Mesenteric fat pad (tissue), 1 donor: ENCODE measurements around the gene RFXANK. TPM values are rescaled to one million over a fixed set of nuclear protein-coding genes. Genes with fewer than 3 reads are reported as not detected.
"Not testable (repeated sequence)": the region's sequence is repeated elsewhere in the genome, so short reads cannot be mapped to it uniquely, and the experiment has no call there.

ENCODE experiments used
- DNase-seq: peaks from one replicate; pipeline ENCODE4 v3.0.0-alpha.2; 2020; ENCODE audit warnings: low spot score
- total RNA-seq: library from RNA; stranded (reverse); fragmentation: NEBNext Ultra II Directional; extraction: Animal tissue kit (Norgen Biotek cat#: 25700); gene quantifications from one replicate; pipeline ENCODE4 v1.2.1, GENCODE V29; 2021
- donor health status: DM: yes; HTN: yes; CAD: no.

Gene RFXANK
- total RNA-seq, 1 donor from 2014 or later = 51.1 TPM

DNA sequence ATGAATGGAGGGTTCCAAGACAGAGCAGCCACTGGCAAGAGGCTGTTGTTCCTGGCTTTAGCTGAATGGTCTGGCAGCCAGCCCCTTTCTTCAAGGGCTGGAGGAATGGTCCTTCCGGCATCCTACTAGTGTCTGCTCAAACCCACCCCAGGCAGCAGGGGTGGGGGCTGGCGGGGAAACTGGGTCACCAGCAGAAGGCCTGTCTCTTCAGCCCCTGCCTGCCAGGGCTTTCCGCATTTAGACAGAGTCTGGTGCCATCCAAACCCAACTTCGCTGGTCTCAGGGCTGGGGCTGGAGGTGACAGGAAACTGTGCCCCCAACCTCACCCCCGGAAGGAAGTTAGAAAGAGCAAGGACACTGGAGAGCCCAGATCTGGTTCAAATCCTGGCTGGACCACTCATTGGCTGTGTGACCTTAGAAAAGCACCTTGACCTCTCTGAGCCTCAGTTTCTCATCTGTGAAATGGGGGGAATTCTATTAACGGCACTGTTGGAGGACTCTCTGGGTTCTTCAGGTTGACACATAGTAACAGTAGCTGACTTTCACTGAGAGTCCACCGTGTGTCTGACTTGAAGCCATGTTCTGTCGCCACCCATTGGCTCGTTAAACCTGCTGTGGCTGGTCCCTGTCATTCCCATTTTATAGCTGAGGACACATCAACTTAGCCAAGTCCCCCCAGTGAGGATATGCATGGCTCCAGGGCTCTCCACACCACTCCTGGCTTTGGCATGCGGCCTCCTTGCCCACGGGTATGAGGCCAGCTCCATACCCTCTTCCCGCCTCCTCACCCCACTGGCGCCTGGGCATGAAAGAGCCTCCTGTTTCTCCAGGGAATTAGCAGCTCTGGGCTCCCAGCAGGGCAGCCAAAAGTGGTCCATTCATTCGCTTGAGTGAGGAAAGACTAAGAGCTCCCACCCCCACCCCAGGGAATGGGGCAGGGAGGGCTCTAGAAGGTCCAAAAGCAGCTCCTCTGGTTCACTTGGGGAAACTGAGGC, 13.7 kb downstream of the RFXANK start:
- no peak for DNase-seq

DNA sequence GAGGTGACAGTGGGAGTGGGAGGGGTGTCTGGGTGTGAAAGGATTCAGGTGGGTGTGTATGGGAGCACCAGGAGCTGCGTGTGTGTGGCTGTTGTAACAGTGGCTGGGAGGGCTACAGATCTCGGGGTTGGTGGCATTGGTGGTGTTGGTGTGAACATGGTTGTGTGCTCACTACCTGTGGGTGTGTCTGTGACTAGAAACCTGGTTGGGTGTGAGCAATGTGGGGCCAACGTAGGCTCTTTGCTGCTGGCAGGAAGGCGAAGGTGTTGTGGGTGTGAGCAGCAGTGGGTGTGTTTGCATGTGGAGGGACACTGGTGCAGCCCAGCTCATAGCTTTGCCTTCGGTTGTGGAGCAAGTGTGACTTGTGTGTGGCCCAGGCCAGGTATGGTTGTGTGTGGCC, 14.9 kb downstream of the RFXANK start:
- no peak for DNase-seq

DNA sequence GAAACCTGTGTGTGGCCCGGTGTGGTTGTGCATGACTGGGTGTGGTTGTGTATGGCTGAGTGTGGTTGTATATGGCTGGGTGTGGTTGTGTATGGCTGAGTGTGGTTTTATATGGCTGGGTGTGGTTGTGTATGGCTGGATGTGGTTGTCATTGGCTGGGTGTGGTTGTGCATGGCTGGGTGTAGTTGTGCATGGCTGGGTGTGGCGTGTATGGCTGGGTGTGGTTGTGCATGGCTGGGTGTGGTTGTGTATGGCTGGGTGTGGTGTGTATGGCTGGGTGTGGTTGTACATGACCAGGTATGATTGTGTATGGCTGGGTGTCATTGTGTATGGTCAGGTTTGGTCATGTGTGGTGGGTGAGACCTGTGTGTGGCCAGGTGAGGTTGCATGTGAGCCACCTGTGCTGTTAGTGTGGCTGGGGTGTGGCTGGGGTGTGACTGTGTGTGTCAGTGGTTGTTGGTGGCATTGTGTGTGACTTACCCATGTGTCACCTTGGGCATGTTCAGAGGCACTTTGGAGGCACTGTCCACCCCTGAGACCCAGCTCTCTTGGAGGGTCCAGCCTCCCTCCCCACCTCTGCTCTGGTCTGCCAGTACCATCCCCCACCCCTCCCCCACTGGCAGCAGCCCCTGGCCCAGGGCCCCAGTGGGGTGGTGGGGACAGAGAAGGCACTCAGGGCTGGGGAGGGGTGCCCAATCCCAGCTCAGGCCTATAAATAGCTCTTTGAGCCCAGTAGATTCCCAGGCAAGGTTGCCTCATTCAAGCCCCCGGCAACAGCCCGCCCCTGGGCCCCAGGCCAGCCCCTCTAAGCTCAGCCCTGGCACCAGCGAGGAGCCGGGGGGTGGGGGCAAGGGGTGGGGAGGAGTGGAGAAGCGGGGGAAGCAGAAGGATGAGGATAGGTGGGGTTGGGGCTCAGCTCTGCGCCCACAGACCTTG, 15.8 kb downstream of the RFXANK start:
- no peak for DNase-seq

DNA sequence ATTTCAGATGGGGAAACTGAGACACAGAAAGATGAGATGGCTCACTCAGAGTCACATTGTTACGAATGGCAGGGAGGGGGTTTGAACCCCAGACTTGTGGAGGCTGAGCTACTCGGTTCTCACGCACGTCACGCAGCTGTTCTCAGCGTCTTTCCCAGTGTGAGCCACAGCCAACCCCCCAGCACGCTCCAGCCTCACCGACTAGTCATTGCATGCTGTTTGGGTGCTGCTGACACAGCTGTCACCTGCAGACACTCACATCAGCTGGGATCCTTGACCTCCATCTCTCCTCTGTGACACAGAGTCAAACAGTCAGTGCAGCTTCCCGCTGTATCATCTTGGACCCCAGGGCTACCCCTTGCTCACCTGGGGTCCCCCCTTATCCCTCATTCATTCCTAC, 17.3 kb downstream of the RFXANK start:
- DNase-seq = no peak

DNA sequence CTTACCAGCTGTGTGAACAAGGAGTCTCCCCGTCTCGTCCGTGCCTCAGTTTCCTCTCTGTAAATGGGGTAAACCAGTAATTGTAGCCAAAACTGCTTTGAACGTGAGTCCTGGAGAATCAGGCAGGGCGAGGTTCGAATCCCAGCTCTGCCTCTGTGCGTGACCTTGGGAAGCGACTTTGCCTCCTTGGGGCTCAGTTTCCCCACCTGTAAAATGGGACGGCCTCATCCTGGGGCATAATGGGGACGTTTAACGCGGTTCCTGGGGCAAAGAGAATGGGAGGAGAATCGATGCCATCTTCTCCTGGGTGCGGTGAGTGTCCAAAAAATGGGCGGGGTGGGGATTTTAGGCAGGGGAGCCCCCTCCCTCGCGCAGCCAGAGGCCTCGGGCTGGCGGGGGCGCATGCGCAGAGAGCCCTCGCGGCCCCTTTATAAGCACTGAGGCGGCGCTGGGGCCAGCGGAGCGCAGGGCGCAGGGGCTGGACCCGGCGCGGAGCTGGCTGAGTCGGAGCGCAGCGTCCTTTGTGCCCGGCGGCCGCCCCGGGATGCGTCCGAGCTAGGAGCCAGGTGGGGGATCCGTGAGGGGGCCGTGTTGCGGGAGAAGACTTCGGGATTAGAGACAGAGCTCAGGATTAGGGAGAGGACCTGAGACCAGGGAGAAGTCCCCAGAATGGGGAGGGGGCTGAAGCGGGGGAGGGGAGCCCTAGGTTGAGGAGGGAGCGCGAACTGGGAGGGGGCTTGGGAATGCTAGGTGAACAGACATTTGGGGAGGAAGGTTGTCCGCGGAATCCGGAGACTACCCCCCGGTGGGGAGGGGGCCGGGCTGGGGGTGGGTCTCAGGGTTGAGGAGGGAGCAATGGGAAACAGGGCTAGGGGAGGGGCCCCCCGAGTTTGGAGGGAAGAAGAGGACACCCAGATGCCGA, 19.7 kb downstream of the RFXANK start, which contains the start of gene NCAN:
Gene NCAN (plus strand): TSS at position 460 of the 922 bp plus-strand sequence. CDS start 4,996 bp downstream, outside the sequence.
- no peak for DNase-seq

DNA sequence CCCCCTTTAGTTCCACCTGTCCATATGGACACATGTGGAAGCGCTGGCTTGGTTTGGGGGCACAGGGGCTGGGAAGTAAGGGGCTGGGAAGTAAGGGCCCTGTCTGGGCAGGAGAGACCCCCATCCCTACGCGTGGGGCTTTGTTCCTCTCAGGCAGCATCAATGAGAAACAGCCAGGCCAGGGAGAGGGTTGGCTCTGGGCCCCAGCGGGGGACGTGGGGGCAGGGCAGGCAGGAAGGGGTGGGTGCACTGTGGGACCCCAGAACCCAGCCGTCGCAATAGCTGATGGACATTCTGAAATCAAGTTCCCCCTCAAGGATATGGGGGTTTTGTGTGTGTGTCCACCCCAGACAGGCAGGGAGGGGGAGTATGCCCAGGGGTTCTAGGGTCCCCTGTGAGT, 20.9 kb downstream of the RFXANK start:
- no peak for DNase-seq

DNA sequence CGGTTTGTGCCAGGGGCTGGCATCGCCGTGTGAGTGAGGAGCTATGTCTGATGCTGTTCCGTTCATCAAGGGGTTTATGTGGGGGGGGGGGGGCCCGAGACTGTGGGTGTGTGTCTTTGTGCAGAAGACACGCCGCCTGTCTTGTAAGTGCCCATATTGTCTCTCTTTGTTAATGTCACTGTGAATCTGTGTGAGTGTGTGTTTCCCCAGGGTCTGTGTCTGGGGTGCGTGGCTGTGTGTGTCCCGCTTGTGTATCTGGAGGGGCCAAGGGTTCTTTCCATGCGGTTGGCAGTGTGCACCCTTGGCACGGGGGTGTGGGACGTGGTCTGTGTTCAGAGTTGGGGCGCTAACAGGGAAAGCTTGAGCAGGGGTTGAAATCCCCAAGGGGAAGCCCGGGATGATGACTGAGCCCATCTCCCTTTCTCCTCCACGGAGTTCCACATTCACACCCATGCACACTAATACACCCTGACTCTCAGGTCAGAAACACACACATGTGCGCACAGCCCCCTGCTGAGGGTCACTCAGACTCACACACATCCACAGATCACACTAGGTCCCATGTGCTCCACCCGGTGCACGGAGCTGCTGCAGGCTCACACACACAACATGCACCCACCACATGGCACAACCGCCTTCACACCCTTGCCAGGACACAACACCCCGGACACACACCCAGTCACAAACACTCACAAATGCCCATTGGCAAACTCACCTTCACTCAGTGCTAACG, 21.5 kb downstream of the RFXANK start:
- DNase-seq = no peak

DNA sequence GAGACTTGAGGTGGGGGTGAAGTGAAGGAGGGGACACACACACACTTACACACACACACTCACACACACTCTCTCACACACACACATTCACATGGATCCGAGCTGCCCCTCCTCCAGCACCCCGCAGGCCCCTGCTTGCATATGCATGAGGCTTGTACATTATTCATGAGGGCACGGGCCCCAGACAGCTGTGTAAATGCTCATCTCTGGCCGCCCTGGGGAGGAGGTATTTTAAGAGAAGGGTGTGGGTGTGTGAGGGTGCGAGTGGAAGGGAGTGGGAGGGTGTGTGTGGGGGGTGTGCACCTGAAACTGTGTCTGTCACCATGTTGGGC, 22.1 kb downstream of the RFXANK start:
- DNase-seq = no peak

DNA sequence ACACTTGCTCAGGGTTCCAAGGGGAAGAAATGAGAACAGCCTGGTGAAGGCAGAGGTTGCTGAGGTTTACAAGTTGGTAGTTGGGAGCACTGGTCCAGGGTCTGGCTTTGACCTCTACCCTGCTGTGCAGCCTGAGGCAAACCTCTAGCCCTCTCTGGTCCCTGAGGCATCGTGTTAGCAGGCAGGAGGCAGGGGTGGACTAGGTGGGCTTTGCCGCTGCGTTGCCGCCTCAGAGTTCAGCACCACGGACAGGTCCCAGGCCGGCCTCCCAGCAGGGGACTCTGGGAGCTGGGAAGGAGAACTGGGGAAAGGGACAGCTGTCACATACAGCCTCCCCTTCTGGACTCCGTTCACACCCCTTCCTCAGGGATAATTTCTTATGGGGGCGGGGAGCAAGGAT, 22.8 kb downstream of the RFXANK start:
- DNase-seq = no peak

DNA sequence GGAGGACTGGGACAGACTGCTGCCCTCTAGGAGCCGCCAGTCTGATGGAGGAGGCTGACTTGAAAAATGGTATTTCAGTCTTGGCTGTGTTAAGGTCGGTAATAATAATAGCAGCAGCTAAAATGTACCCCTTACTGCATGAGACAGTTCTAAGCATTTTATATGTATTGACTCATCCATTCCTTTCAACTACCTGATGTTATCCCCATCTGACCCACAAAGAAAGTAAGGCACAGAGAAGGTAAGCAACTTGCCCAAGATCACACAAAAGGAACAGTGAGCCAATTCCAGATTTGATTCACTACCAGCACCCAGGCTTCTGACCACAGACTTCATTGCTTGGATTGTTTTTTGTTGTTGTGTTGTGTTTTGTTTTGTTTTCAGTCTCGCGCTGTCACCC, 23.7 kb downstream of the RFXANK start:
- DNase-seq = no peak

DNA sequence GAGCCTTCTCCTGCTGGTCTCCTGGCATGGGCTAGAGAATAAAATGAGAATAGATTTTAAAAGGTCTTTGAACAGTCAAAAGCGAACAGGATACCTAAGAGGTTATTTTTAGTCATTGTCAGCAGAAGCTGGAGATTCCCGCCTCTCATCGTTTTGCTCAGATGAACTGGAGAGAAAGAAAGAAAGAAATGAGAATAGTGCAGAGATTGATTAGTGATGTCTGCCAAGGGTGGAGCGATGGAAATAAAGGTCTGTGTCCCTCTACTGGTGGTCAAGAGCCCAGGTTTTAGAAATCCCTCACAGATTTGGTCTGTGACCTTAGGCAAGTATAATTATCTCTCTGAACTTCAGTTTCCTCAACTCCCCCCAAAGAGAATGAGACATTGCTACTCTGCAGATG, 25.0 kb downstream of the RFXANK start:
- no peak for DNase-seq

DNA sequence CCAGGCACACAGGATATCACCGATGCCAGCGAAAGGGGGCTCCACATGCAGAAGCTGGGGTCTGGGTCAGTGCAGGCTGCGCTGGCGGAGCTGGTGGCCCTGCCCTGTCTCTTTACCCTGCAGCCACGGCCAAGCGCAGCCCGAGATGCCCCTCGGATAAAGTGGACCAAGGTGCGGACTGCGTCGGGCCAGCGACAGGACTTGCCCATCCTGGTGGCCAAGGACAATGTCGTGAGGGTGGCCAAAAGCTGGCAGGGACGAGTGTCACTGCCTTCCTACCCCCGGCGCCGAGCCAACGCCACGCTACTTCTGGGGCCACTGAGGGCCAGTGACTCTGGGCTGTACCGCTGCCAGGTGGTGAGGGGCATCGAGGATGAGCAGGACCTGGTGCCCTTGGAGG, 26.9 kb downstream of the RFXANK start:
- no peak for DNase-seq

DNA sequence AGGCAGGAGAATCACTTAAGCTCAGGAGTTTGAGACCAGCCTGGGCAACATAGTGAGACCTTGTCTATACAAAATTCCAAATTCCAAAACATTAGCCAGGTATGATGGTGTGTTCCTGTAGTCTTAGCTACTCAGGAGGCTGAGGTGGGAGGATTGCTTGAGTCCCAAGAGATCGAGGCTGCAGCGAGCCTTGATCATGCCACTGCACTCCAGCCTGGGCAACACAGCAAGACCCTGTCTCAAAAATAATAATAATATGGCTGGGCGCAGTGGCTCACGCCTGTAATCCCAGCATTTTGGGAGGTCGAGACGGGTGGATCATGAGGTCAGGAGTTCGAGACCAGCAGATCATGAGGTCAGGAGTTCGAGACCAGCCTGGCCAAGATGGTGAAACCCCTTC, 28.9 kb downstream of the RFXANK start:
- DNase-seq = not testable (repeated sequence)

DNA sequence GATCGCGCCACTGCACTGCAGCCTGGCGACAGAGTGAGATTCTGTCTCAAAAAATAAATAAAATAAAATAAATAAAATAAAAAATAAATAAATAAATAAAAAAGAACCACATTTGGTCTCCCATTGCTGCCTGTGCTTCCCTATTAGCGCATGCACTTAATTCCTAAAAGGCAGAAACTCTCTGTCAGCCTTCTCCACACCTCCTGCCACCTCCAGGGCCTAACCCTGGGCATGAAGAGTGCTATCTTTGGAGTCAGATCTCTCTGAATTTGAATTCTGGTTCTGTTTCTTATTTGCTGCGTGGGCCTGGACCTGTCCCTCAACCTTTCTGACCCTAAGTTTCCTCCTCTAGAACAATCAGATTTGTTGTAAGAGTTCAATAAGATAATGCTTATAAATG, 31.0 kb downstream of the RFXANK start:
- no peak for DNase-seq

DNA sequence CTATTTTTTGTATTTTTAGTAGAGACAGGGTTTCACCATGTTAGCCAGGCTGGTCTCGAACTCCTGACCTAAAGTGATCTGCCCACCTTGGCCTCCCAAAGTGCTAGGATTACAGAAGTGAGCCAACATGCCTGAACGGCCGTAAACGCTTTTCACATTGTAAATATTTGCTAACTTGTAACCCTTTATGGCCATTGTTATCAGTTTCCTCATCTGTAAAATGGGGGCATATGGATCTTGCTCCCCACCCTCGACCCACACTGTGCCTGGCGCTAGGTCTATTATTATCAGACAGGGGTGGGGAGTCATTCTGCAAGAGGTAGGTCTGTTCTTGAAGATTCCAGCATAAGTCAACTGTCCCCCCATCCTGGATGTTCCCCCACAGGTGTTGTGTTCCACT, 31.6 kb downstream of the RFXANK start:
- DNase-seq = no peak

DNA sequence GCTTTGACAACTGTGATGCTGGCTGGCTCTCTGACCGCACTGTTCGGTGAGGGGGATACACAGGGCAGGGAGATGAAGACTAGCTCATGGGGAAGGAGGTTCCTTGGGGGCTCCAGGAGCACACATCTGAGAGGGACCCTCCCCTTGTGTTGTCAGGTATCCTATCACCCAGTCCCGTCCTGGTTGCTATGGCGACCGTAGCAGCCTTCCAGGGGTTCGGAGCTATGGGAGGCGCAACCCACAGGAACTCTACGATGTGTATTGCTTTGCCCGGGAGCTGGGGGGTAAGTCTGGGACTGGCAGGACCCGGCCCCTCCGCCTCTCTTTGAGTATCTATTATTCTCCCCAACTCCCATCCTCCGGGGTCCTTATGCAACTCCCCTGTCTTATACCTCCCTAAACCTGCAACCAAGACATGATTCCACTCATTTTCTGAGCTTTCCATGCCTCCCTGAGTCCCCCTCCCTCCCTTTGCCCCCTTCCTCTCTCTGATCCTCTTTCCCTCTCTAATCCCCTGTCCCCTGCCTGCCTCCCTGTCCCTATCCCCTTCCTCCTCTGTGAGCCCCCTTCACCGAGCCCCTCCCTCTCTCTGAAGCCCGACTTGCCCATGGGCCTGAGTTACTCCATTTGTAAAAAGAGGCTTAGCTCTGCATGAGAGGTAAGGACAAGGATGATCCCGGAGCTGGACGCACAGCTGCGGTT, 32.2 kb downstream of the RFXANK start:
- DNase-seq = no peak

DNA sequence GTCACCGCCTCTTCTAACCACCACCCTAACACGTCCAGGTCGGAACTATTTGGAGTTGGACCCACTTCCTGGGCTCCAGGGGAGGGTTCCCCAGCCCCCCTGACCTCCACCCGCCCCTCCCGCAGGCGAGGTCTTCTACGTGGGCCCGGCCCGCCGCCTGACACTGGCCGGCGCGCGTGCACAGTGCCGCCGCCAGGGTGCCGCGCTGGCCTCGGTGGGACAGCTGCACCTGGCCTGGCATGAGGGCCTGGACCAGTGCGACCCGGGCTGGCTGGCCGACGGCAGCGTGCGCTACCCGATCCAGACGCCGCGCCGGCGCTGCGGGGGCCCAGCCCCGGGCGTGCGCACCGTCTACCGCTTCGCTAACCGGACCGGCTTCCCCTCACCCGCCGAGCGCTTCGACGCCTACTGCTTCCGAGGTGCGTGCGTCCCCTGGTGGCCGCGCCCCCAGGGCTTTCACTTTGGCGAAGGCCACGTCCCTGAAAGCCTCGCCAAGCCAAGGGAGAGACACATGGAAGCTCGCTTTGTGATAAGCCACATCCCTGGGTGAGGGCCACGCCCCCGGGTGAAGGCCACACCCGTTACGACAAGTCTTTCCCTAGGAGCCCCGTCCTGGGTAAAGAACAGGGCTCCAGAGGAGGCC, 32.9 kb downstream of the RFXANK start:
- DNase-seq = peak; percentile 92

DNA sequence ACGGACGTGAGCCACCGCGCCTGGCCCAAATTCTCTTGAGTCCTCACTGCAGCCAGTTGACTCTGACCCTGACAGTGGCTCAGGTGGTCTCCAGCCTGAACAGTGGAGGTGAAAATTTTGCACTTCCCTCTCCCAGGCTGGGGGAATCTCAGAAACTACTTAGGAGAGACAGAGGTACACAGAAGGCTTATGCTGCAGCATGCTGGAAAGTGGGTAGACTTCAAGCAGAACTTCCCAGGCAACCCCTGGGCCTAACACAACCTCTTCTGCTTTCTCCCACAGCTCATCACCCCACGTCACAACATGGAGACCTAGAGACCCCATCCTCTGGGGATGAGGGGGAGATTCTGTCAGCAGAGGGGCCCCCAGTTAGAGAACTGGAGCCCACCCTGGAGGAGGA, 34.1 kb downstream of the RFXANK start:
- no peak for DNase-seq

DNA sequence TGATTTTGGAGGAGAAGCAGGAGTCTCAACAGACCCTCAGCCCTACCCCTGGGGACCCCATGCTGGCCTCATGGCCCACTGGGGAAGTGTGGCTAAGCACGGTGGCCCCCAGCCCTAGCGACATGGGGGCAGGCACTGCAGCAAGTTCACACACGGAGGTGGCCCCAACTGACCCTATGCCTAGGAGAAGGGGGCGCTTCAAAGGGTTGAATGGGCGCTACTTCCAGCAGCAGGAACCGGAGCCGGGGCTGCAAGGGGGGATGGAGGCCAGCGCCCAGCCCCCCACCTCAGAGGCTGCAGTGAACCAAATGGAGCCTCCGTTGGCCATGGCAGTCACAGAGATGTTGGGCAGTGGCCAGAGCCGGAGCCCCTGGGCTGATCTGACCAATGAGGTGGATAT, 34.6 kb downstream of the RFXANK start:
- DNase-seq = no peak
